Right lobe of liver (tissue), 4 donors: ENCODE data around the gene PSMD2.

Experiments used
- CTCF ChIP-seq, 4 donors: fragments of 200-600 bp in 3 of 4; fragments of 450-650 bp in 1 of 4; IDR thresholded peaks; one replicate each; pipeline versions ENCODE4 v1.5.1 to v1.8.0; 2016 to 2022; ENCODE audit warnings: antibody characterized with exemption in 4 of 4, mild to moderate bottlenecking in 2 of 4
- POLR2A ChIP-seq: fragments of 450-650 bp; IDR thresholded peaks from one replicate; pipeline ENCODE4 v1.6.1; 2017; ENCODE audit warnings: antibody characterized with exemption, mild to moderate bottlenecking
- donor health status: DM: no; HTN: no; CAD: no.
- donor health status: DM: no; HTN: no; CAD: no.
- donor health status: DM: no; HTN: yes; CAD: no.

- TF ChIP-seq POLR2A (no peak), CTCF (IDR thresholded peaks at IDR 0.05) (no peak)
Observed at GRCh38 chr3:184332370-184333090, 33.5 kb downstream of the PSMD2 start.
